ENCODE data around the gene FAM83C.

FAM83C gene

GRCh38 chr20:35240083-35240810 is 52.0 kb downstream of the FAM83C start:
- WGBS = 80% methylated on average over 5 of the region's 5 CpGs
- H3K9ac ChIP-seq (ENCODE audit: low read depth, low read length) = no peak overlapping the region
- H3K4me3 ChIP-seq (ENCODE audit: low read length) = no peak overlapping the region
- peaks cover 9% of the 10 kb centered on the region; the same call in 1 of the 2 replicates for H3K4me1 ChIP-seq (ENCODE audit: insufficient read depth, low read length)
- H3K27me3 ChIP-seq (ENCODE audit: insufficient read depth, low read length) = no peaks in the 10 kb centered on the region
- no peaks in the 10 kb centered on the region for H3K36me3 ChIP-seq (ENCODE audit: insufficient read depth, low read length)
- no peak overlapping the region for H3K27ac ChIP-seq (ENCODE audit: low read depth, low read length)
- no peaks in the 10 kb centered on the region for H3K9me3 ChIP-seq (ENCODE audit: insufficient read depth, low read depth, low read length)

- H3K36me3 ChIP-seq (ENCODE audit: insufficient read depth, low read length) = no peaks in the 10 kb centered on the region
- H3K9me3 ChIP-seq (ENCODE audit: insufficient read depth, low read depth, low read length) = no peaks in the 10 kb centered on the region
- H3K4me3 ChIP-seq (ENCODE audit: low read length) = no peak overlapping the region
- no peak overlapping the region for H3K27ac ChIP-seq (ENCODE audit: low read depth, low read length)
- no peaks in the 10 kb centered on the region for H3K27me3 ChIP-seq (ENCODE audit: insufficient read depth, low read length)
- H3K9ac ChIP-seq (ENCODE audit: low read depth, low read length) = no peak overlapping the region
- 95% methylated on average over 5 of the region's 5 CpGs for WGBS
- peaks cover 9% of the 10 kb centered on the region; the same call in 1 of the 2 replicates for H3K4me1 ChIP-seq (ENCODE audit: insufficient read depth, low read length)
Measured at GRCh38 chr20:35238735-35239134, 53.5 kb downstream of the FAM83C start.

- H3K27me3 ChIP-seq (ENCODE audit: insufficient read depth, low read length) = no peaks in the 10 kb centered on the region
- no peak overlapping the region for H3K9ac ChIP-seq (ENCODE audit: low read depth, low read length)
- WGBS = 92% methylated on average over 4 of the region's 4 CpGs
- H3K36me3 ChIP-seq (ENCODE audit: insufficient read depth, low read length) = no peaks in the 10 kb centered on the region
- H3K4me1 ChIP-seq (ENCODE audit: insufficient read depth, low read length) = peaks cover 9% of the 10 kb centered on the region; the same call in 1 of the 2 replicates
- H3K9me3 ChIP-seq (ENCODE audit: insufficient read depth, low read depth, low read length) = no peaks in the 10 kb centered on the region
- H3K27ac ChIP-seq (ENCODE audit: low read depth, low read length) = no peak overlapping the region
- H3K4me3 ChIP-seq (ENCODE audit: low read length) = no peak overlapping the region
Measured at GRCh38 chr20:35238170-35238569, 54.1 kb downstream of the FAM83C start.

GRCh38 chr20:35237486-35237885 is 54.7 kb downstream of the FAM83C start:
- no peaks in the 10 kb centered on the region for H3K27me3 ChIP-seq (ENCODE audit: insufficient read depth, low read length)

GRCh38 chr20:35235881-35236280 is 56.3 kb downstream of the FAM83C start:
- Histone ChIP-seq H3K27me3 (ENCODE audit: insufficient read depth, low read length) (no peaks in the 10 kb centered on the region), H3K4me1 (ENCODE audit: insufficient read depth, low read length) (peaks cover 8% of the 10 kb centered on the region; the same call in 1 of the 2 replicates), H3K9me3 (ENCODE audit: insufficient read depth, low read depth, low read length) (no peaks in the 10 kb centered on the region), H3K27ac (ENCODE audit: low read depth, low read length) (no peak overlapping the region), H3K4me3 (ENCODE audit: low read length) (no peak overlapping the region), H3K36me3 (ENCODE audit: insufficient read depth, low read length) (no peaks in the 10 kb centered on the region), H3K9ac (ENCODE audit: low read depth, low read length) (no peak overlapping the region)
- 95% methylated on average over 6 of the region's 6 CpGs for WGBS

More at GRCh38 chr20:35237486-35237885, 54.7 kb downstream of the FAM83C start:
- Histone ChIP-seq H3K27ac (ENCODE audit: low read depth, low read length) (no peak overlapping the region), H3K9ac (ENCODE audit: low read depth, low read length) (no peak overlapping the region), H3K4me1 (ENCODE audit: insufficient read depth, low read length) (peaks cover 9% of the 10 kb centered on the region; the same call in 1 of the 2 replicates), H3K9me3 (ENCODE audit: insufficient read depth, low read depth, low read length) (no peaks in the 10 kb centered on the region), H3K36me3 (ENCODE audit: insufficient read depth, low read length) (no peaks in the 10 kb centered on the region), H3K4me3 (ENCODE audit: low read length) (no peak overlapping the region)
